Measurements from ENCODE around the gene RFESD.

DNA sequence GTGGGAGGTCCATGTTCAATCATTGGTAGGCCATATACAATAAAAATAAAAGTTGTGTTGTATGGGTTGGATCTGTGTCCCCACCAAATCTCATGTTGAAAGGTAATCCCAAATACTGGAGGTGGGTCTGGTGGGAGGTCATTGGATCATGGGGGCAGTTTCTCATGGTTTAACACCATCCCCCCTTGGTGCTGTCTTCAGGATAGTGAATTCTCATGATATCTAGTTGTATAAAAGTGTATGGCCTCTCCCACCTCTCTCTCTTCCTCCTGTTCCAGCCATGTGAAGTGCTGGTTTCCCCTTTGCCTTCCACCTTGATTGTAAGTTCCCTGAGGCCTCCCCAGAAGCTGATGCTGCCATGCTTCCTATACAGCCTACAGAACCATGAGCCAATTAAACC, 21.1 kb downstream of the RFESD start:
- TF ChIP-seq TAF1 (IDR thresholded peaks at IDR 0.05; ENCODE audit: borderline replicate concordance, low read depth, low read length) (no peak), POLR2AphosphoS5 (IDR thresholded peaks at IDR 0.05; ENCODE audit: low read depth, low read length) (no peak), EP300 (IDR thresholded peaks at IDR 0.05; ENCODE audit: borderline replicate concordance in 1 of 2, low read depth in 1 of 2, low read length in 1 of 2) (no peak), ELF1 (IDR thresholded peaks at IDR 0.05) (no peak), YY1 (IDR thresholded peaks at IDR 0.05; ENCODE audit: low read depth) (no peak), GABPA (IDR thresholded peaks at IDR 0.05; ENCODE audit: low read depth) (no peak), CHD2 (IDR thresholded peaks at IDR 0.05; ENCODE audit: low read length, partially characterized antibody) (no peak), RAD21 (IDR thresholded peaks at IDR 0.05; ENCODE audit: low read length) (no peak), RXRA (IDR thresholded peaks at IDR 0.05; ENCODE audit: borderline replicate concordance, low read depth) (no peak)
- TF ChIP-seq, protein P1, sequence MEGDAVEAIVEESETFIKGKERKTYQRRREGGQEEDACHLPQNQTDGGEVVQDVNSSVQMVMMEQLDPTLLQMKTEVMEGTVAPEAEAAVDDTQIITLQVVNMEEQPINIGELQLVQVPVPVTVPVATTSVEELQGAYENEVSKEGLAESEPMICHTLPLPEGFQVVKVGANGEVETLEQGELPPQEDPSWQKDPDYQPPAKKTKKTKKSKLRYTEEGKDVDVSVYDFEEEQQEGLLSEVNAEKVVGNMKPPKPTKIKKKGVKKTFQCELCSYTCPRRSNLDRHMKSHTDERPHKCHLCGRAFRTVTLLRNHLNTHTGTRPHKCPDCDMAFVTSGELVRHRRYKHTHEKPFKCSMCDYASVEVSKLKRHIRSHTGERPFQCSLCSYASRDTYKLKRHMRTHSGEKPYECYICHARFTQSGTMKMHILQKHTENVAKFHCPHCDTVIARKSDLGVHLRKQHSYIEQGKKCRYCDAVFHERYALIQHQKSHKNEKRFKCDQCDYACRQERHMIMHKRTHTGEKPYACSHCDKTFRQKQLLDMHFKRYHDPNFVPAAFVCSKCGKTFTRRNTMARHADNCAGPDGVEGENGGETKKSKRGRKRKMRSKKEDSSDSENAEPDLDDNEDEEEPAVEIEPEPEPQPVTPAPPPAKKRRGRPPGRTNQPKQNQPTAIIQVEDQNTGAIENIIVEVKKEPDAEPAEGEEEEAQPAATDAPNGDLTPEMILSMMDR (IDR thresholded peaks at IDR 0.05): no peak
- TF ChIP-seq, protein P2, sequence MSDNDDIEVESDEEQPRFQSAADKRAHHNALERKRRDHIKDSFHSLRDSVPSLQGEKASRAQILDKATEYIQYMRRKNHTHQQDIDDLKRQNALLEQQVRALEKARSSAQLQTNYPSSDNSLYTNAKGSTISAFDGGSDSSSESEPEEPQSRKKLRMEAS (IDR thresholded peaks at IDR 0.05; ENCODE audit: low read depth): no peak
- TF ChIP-seq, protein P3, sequence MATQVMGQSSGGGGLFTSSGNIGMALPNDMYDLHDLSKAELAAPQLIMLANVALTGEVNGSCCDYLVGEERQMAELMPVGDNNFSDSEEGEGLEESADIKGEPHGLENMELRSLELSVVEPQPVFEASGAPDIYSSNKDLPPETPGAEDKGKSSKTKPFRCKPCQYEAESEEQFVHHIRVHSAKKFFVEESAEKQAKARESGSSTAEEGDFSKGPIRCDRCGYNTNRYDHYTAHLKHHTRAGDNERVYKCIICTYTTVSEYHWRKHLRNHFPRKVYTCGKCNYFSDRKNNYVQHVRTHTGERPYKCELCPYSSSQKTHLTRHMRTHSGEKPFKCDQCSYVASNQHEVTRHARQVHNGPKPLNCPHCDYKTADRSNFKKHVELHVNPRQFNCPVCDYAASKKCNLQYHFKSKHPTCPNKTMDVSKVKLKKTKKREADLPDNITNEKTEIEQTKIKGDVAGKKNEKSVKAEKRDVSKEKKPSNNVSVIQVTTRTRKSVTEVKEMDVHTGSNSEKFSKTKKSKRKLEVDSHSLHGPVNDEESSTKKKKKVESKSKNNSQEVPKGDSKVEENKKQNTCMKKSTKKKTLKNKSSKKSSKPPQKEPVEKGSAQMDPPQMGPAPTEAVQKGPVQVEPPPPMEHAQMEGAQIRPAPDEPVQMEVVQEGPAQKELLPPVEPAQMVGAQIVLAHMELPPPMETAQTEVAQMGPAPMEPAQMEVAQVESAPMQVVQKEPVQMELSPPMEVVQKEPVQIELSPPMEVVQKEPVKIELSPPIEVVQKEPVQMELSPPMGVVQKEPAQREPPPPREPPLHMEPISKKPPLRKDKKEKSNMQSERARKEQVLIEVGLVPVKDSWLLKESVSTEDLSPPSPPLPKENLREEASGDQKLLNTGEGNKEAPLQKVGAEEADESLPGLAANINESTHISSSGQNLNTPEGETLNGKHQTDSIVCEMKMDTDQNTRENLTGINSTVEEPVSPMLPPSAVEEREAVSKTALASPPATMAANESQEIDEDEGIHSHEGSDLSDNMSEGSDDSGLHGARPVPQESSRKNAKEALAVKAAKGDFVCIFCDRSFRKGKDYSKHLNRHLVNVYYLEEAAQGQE (IDR thresholded peaks at IDR 0.05; ENCODE audit: low read depth, low read length): no peak
